Activated CD4-positive, CD25-positive, alpha-beta regulatory T cell treated with anti-CD3 and anti-CD28 coated beads, Interleukin-2, amount 50 U/mL, for 24 hours (primary cell): Measurements from ENCODE around the gene COMMD3.
"Not testable (repeated sequence)": the region's sequence is repeated elsewhere in the genome, so short reads cannot be mapped to it uniquely, and the experiment has no call there.

Experiments
- ATAC-seq, 2 donors: fragments of 150-1000 bp; cut with Tn5 transposase; one replicate each; pipeline ENCODE4 v1.10.0; 2021; ENCODE audit warnings: mild to moderate bottlenecking in 1 of 2, moderate library complexity in 1 of 2

The COMMD3 gene

GRCh38 chr10:22316286-22317075 lies at the start of gene COMMD3:
COMMD3 (plus strand) TSS chr10:22316388; CDS start chr10:22316418, 30 bp downstream.
- ATAC-seq, result peak; percentile 70 to 74

DNA sequence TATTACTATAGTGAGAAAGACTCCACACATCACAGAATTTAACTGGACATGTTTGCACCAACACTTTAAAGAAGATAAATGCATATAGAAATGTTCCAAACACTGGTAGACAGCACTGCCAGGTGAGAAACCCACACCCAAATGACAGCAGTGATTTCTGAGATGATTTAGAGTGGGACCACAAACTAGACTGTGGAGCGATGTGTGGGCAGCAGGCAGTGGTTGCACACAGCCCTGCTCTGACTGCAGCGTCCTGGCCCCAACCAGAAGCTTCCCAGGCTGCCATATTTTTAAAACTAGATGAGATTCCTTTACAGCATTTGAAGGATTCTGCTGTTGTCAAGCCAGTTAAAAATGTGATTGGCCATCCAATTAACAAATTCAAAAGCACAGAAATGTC lies 47.7 kb upstream of the COMMD3 start:
- ATAC-seq, result no peak

DNA sequence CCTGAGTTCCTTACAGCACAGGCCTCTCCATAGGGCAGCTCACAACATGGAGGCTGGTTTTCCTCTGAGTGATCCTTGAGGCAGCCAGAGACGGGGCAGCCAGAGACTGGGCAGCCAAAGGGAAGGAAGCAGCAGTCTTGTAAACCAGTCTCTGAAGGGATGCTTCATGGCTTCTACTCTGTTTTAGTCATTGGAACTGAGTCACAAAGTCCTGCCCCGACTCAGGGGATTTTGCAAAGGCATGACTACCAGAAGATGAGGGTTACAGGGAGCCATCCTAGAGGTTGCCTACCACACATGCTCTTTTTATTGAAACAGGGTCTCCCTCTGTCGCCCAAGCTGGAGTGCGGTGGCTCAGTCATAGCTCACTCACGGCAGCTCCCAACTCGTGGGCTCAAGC lies 44.4 kb upstream of the COMMD3 start:
- ATAC-seq, result peak; percentile 56 to 63

GRCh38 chr10:22278441-22278782 lies 37.8 kb upstream of the COMMD3 start:
- no peak for ATAC-seq

- ATAC-seq, result no peak
Measured at GRCh38 chr10:22280078-22280477, 36.1 kb upstream of the COMMD3 start.

DNA sequence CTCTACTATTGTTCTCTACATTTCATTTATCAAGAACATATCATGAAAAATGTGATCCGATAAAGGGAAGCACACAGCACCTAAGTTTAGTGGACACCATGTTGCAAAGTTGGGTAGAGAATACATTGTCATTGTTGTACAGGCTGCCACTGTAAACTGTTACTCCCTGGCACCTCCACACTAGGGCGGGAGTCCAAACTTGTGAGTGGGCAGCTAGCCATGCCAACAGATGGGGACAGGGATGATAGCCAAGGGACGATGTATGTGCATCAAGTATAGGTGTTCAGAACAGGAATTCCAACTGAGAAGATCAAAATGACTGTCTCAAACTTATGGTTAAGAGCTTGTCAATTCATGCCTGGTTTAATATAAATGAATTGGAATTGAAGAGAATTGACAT lies 31.1 kb upstream of the COMMD3 start:
- ATAC-seq, result no peak

DNA sequence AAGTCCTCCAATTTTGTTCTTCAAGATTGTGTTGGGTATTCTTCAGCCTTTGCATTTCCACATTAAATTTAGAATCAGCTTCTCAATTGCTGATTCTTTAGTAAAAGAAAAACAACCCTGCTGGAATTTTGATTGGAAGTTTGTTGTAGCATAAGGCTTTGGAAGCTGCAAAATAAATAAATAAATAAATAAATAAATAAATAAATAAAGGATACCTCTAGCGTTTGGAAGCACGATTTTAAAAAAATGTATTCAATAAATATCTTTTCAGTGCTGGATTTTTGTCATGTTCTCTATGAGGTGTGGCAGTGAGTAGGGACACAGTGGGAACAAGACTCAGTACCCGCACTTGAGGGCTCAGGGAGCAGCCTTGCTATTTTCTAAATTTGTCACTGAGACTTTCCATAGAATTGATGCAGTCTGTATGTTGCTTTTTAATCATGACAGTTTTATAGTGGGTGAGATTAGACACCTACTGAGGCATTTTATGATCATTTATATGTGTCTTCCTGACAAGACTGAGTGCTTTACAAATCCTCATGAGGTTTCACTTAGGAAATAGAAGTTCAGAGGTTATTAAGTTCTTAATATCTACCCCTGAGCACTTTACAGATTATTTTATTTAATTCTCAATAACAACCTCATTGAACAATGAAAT lies 22.3 kb upstream of the COMMD3 start:
- ATAC-seq, result no peak

- ATAC-seq, result no peak
Measured at GRCh38 chr10:22294694-22295093, 21.5 kb upstream of the COMMD3 start.

DNA sequence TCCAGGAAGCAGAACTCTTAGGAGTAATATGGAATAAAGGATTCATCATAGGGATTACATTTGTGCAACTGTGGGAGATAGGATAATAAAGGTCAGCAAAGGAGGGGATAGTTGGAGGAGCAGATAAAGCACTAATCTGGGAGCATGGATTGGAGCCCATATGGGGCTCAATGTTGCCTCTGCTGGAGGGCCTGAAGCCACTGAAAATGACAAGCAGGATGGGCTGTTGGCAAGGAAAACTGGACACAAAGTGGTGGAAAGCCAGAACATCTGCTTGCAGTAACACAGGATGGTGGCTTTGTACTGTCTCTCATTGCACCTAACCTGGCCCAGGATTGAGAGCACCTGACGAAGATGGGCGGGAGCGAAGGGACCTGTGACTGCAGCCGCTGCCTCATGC lies 15.0 kb upstream of the COMMD3 start:
- no peak for ATAC-seq

DNA sequence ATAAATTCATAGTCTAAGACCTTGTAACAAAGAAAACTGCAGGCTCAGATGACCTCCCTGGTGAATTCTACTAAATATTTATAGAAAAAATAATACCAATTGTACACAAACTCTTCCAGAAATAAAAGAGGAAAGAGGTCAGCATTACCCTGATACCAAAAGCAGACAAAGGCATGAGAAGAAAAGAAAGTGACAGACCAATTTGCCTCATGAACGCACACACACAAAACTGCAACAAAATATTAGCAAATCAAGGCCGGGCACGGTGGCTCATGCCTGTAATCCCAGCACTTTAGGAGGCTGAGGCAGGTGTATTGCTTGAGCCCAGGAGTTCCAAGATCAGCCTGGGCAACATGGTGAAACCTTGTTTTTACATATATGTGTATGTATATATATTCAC lies 12.7 kb upstream of the COMMD3 start:
- ATAC-seq, result no peak

DNA sequence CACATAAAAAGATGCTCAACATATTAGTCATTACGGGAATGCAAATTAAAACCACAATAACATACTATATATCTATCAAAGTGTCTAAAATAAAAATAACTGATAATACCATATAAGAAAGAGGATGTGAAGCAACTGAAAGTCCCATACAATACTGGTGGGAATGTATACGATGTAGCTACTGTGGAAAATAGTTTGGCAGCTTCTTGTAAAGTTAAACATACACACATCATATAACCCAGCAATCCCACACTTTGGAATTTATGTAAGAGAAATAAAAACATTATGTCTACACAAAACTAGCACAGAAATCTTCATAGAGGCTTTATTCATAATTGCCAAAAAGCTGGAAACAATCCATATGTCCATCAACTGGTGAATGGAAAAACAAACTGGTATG lies 10.5 kb upstream of the COMMD3 start:
- no peak for ATAC-seq

- peak; percentile 99 to 100 for ATAC-seq
Measured at GRCh38 chr10:22308390-22308789, 7.8 kb upstream of the COMMD3 start.

DNA sequence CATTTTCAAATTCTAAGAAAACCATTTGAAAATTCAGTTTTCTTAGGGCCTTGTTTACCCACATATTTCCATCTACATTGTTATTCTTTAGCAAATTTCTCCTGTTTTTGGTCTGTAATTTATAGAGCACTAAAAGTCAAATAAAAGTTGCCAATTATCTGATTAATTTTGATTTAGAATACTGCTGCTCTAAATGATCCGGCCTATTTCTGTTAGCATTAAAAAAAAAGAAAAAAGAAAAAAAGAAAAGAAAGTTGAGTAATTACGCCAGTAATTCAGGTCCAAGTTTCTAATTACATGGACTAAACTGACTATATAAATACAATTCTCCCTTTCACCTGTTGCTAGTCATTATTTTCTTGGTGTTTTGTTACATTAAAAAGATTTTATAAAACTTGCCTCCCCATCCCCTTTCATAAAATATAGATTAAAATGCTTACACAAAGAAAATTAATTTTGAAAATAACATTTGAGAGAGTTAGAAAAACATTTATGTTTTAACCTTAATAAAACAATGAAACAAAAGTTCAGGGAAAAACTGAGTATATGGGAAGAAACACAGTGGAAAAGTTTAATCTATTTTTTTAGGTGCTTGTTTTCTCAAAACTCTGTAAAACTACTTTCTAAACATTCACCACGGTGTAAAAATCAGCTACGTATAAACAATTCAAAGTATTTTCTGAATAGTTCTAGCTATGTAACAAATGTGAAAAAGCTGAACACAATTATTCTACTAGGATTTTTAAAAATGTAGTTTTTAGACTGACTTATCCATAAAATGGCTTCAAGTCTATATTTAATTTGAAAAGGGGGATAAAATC lies 6.8 kb upstream of the COMMD3 start:
- no peak for ATAC-seq

DNA sequence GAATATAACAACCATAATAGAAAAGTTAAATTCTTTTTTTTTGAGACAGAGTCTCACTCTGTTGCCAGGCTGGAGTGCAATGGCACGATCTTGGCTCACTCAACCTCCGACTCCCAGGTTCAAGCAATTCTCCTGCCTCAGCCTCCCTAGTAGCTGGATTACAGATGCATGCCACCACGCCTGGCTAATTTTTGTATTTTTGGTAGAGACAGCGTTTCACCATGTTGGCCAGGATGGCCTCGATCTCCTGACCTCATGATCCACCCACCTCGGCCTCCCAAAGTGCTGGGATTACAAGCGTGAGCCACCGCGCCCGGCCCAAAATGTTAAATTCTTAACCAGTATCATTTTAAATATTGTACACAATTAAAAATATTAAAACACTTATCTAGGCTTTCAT lies 6.2 kb upstream of the COMMD3 start:
- ATAC-seq, result not testable (repeated sequence)

DNA sequence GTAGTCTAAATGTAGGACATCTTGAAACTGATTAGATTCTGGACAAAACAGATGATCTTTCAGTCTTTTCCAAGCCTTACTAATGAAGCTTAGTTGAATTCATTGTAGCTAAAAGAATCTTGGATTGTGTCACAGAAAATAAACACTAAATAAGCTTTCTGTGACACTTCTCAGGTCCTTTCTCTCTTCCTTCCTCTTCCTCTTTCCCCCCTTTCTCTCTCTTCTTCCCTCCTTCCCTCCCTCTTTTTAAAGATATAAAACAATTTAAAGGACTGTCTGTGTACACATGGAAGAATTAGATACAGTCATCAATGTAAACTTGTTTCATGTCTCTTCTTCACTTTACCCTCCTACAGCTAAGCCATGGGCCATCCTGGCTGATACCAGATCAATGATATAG lies 5.3 kb upstream of the COMMD3 start:
- no peak for ATAC-seq

GRCh38 chr10:22314852-22315251 lies 1.3 kb upstream of the COMMD3 start:
- ATAC-seq, result no peak

GRCh38 chr10:22315455-22316285 lies 518 bp upstream of the COMMD3 start:
- ATAC-seq, result peak; percentile 9 to 14

DNA sequence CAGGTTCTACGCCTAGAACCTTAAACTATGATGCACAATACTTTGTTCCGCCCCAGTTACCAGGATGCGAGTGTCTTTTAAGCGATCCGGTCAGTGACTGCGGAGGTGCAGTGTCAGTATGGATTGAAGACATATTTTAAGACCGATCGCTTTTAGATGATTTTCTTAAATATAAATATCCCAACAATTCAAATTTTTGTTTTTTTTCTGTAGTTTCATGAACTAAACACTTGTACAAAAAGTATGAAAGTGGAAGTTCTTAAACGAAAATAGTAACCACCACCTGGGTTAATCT lies 835 bp downstream of the COMMD3 start:
- ATAC-seq, result no peak

- no peak for ATAC-seq
Measured at GRCh38 chr10:22317771-22318565, 1.8 kb downstream of the COMMD3 start.

- no peak for ATAC-seq
Measured at GRCh38 chr10:22318772-22319171, 2.6 kb downstream of the COMMD3 start.

DNA sequence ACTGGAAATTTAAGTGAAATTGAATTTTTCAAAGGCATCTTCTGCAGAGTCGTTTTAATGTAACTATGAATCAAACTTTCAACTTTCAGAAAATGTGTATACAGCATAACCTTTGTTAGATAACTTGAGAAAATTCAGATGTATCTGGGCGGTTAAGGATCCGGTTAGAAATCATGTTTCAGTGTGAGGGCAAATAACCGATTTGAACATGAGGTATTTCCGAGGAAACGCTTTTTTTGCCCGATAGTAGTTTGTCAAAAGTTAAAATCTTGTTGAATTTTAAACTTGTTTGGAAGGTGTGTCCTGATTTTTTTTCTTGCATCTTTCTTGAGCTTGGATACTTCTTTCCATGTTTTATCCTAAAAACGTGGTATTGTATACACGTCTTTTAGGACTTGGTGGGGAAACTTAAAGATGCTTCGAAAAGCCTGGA lies 3.4 kb downstream of the COMMD3 start:
- no peak for ATAC-seq

DNA sequence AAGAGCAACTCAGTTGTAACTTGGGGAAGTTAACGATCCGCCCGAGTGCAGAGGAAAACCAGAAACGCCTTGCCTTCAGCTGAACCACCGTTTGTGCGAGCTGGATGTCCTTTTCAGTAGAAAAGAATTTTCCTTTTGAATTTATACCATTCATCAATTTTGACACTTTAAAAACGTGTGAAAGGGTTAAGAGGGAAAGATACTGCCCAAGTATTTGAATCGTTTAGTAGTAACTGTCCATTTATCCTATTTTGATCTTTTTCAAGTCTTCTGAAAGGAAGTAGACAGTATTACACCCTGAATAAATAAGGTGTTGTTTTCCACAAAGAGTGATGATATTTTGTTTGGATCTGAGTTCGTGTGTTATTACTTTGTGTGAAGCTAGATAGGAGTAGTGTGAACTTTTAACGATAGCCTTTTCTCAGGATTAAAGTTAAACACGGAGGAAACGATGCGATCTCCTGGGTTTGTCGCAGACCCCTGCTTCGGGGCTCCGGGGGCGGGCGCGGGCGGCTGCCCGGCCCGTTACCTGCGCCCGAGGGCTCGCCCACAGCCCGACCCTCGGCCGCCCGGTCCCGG lies 3.9 kb downstream of the COMMD3 start:
- no peak for ATAC-seq
